ENCODE data around the gene ITPR1. TPM values are rescaled to one million over a fixed set of nuclear protein-coding genes. Genes with fewer than 3 reads are reported as not detected.

The ITPR1 gene
- total RNA-seq, 1 donor from 2014 or later: 91.7 TPM

- Histone ChIP-seq H3K4me1 (no peaks in the 10 kb centered on the region), H3K27me3 (no peaks in the 10 kb centered on the region), H3K4me3 (no peak overlapping the region), H3K36me3 (peaks cover 40% of the 10 kb centered on the region), H3K27ac (no peak overlapping the region), H3K9me3 (no peaks in the 10 kb centered on the region)
- no peak for TF ChIP-seq CTCF (IDR thresholded peaks at IDR 0.05)
- intact Hi-C loops (cut with DNase I): no loop called here
- no peak for ATAC-seq
- no peak for DNase-seq
These were observed 301.2 kb downstream of the ITPR1 start for GRCh38 chr3:4794331-4794730.

- ATAC-seq: no peak
- Histone ChIP-seq H3K36me3 (peaks cover 41% of the 10 kb centered on the region), H3K9me3 (no peaks in the 10 kb centered on the region), H3K4me3 (no peak overlapping the region), H3K4me1 (no peaks in the 10 kb centered on the region), H3K27ac (no peak overlapping the region), H3K27me3 (no peaks in the 10 kb centered on the region)
- no peak for TF ChIP-seq CTCF (IDR thresholded peaks at IDR 0.05)
- intact Hi-C loops (cut with DNase I): no loop called here
- DNase-seq: no peak
These were observed 301.6 kb downstream of the ITPR1 start for GRCh38 chr3:4794798-4795197.

- intact Hi-C loops (cut with DNase I): no loop called here
- no peak overlapping the region for H3K4me3 ChIP-seq
- no peaks in the 10 kb centered on the region for H3K4me1 ChIP-seq
- no peak for TF ChIP-seq CTCF (IDR thresholded peaks at IDR 0.05)
- no peak for DNase-seq
- H3K27ac ChIP-seq: no peak overlapping the region
- ATAC-seq: no peak
- no peaks in the 10 kb centered on the region for H3K27me3 ChIP-seq
- peaks cover 31% of the 10 kb centered on the region for H3K36me3 ChIP-seq
- H3K9me3 ChIP-seq: no peaks in the 10 kb centered on the region
These were observed 302.8 kb downstream of the ITPR1 start for GRCh38 chr3:4795905-4796304.

GRCh38 chr3:4797201-4797705 lies 304.1 kb downstream of the ITPR1 start:
- intact Hi-C loops (cut with DNase I): no loop called here
- DNase-seq (no peak), ATAC-seq (no peak)
- H3K4me3 ChIP-seq: no peak overlapping the region
- TF ChIP-seq CTCF (IDR thresholded peaks at IDR 0.05): no peak
- no peaks in the 10 kb centered on the region for H3K4me1 ChIP-seq
- H3K27me3 ChIP-seq: no peaks in the 10 kb centered on the region
- no peaks in the 10 kb centered on the region for H3K9me3 ChIP-seq
- H3K27ac ChIP-seq: no peak overlapping the region
- peaks cover 24% of the 10 kb centered on the region for H3K36me3 ChIP-seq

- peaks cover 21% of the 10 kb centered on the region for H3K36me3 ChIP-seq
- H3K27me3 ChIP-seq: no peaks in the 10 kb centered on the region
- no peak for ATAC-seq
- no peak overlapping the region for H3K27ac ChIP-seq
- no peaks in the 10 kb centered on the region for H3K9me3 ChIP-seq
- H3K4me1 ChIP-seq: no peaks in the 10 kb centered on the region
- DNase-seq: no peak
- H3K4me3 ChIP-seq: no peak overlapping the region
- intact Hi-C loops (cut with DNase I): no loop called here
- no peak for TF ChIP-seq CTCF (IDR thresholded peaks at IDR 0.05)
These were observed 306.4 kb downstream of the ITPR1 start for GRCh38 chr3:4799266-4800256.
